GM18909 (cell line): ENCODE measurements around the gene FOSL1.

ENCODE experiments used
- ATAC-seq: cut with Tn5 transposase; IDR thresholded peaks from one replicate; pipeline ENCODE4 v1.9.1; 2021; ENCODE audit warnings: mild to moderate bottlenecking; ENCODE audit not compliant: unreplicated experiment, poor library complexity

Gene FOSL1

DNA sequence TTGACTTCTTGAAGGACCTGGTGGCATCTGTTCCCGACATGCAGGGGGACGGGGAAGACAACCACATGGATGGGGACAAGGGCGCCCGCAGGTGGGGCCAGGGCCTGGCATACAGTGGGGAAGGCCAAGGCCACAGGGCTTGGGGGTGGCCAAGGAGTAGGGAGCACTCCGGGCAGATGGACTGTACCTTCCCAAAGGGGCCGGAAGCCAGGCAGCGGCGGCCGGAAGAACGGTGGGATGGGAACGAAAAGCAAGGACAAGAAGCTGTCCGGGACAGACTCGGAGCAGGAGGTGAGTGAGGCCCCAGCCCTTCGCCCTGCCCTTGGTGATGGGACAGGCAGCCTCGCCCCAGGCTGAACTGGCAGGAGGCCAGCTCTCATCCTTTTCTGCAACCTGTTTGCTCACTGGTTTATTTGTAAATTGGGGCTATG, 20.2 kb upstream of the FOSL1 start:
- no peak for ATAC-seq

DNA sequence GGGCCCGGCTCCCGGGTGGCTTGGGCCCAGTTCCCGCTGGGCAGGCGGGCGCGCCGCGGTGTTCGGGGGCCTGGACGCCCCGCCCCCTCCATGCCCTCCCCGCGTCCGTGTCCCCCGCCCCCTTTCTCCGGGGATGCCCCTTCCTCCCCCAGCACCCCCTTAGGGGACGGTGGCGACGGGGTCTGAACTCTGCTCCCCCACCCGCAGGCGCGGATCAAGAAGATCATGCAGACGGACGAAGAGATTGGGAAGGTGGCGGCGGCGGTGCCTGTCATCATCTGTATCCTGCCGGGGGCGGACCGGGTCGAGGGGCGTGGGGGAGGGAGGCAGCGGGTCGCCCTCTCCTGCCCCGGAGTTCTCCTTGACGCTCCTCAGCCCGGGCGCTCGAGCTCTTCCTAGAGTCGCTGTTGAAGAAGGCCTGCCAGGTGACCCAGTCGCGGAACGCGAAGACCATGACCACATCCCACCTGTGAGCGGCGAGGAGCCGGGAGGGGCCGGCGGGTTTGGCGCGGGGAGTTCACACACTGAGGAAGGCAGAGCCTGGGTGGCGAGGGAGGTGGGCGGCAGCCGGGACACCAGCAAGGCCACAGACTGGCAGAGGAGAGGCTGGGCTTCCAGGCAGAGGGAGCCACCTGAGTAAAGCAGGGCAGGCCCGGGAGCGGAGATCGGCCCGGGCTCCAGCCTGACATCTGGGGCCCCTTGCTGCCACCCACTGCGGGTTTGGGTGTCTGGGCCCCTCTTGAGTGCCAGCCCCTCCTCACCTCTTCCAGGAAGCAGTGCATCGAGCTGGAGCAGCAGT, 19.6 kb upstream of the FOSL1 start:
- ATAC-seq, result peak; percentile 44

- peak; percentile 83 for ATAC-seq
Measured at GRCh38 chr11:65919141-65919572, 19.0 kb upstream of the FOSL1 start, which contains the start of gene DRAP1. Gene DRAP1, plus strand, starts transcription at chr11:65919426. Its CDS starts 76 bp downstream, at chr11:65919502.

GRCh38 chr11:65918211-65919140, 18.3 kb upstream of the FOSL1 start, which contains the start of gene C11orf68:
Gene C11orf68, minus strand, starts transcription at chr11:65919062. Its CDS starts 31 bp downstream, at chr11:65919031.
- ATAC-seq, result peak; percentile 41

- no peak for ATAC-seq
Measured at GRCh38 chr11:65917434-65918210, 17.4 kb upstream of the FOSL1 start.

DNA sequence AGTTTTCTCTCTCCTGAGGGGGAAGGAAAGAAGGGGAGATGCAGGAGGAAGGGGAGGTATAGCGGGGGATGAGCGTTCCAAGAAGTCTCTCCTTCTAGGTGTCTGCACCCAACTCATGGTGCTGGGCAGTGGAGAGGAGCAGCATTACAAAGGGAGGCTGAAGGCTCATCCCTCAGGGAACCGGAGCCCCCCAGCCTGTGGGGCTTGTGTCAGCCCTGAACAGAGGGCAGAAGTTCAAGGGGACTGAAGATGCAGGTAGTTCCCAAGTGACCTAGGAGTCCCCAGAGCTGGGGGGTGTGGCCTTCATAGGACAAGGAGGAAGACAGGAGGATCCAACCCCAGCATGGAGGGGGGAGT, 16.9 kb upstream of the FOSL1 start:
- ATAC-seq, result no peak

DNA sequence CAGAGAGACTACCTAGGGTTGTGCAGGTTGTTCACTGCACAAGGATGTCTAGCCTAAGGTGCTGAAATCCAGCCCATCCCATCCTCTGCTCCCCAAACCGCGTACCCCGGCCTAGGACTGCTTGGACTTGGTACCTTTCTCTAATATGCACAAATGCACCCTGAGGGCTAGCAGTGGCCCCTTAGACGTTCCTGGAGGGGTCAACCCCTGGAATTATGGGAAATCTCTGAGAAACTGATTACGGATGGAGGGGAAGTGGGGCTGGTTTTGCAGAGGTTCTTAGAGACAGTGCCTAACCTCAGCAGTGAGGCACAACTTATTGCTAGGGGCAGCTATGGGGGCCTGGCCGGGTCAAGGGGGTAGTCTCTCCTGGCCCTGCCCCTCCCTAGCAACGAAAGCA, 16.2 kb upstream of the FOSL1 start:
- ATAC-seq, result no peak

- no peak for ATAC-seq
Measured at GRCh38 chr11:65915821-65916251, 15.6 kb upstream of the FOSL1 start.

GRCh38 chr11:65915101-65915820, 15.1 kb upstream of the FOSL1 start:
- ATAC-seq, result no peak

GRCh38 chr11:65912845-65913244, 12.7 kb upstream of the FOSL1 start:
- ATAC-seq, result no peak

- no peak for ATAC-seq
Measured at GRCh38 chr11:65911682-65912568, 11.7 kb upstream of the FOSL1 start.

DNA sequence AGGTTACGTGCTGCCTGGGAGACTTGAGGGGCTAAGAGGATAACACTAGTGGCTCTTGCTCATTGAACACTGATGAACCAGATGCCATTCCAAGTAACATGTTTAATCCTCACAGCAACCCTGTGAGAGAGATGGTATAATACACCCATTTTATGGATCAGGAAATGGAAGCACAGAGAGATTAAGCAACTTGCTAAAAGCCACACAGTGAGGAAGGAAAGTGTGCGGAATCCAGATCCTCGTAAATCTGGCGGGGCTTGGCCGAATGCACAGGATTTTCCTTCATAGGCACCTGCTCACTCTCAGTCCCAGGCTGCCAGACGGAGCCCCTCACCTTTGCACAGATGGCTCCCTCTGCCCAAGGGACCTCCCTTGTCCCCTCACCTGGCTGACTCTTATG, 7.7 kb upstream of the FOSL1 start:
- no peak for ATAC-seq

DNA sequence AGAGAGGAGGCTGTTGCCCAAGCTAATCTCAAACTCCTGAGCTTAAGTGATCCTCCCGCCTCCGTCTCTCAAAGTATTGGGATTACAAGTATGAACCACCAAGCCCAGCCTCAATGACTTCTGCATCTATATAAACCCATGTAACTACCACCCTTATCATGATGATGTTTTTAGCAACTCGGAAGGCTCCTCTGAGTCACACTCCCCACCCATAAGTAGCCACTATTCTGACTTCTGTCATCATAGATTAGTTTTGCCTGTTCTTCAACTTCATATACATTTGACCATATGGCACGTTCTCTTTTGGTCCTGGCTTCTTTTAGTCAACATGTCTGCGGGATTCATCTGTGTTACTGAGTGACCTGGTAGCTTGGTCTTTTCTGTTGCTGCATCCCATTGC, 6.4 kb upstream of the FOSL1 start:
- no peak for ATAC-seq

DNA sequence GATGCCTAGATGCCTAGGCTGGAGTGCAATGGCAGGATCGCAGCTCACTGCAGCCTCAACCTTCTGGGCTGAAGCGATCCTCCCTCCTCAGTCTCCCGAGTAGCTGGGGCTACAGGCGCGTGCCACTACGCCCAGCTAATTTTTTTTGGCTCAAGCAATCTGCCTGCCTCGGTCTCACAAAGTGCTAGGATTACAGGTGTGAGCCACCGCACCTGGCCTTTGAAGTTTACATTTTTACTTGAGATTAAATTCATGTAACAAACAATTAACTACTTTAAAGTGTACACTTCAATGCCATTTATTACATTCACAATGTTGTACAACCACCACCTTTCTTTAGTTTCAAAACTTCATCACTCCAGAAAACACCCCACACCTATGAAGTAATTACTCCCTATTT, 3.5 kb upstream of the FOSL1 start:
- no peak for ATAC-seq

- no peak for ATAC-seq
Measured at GRCh38 chr11:65903068-65903481, 2.9 kb upstream of the FOSL1 start.

GRCh38 chr11:65900899-65901180, 652 bp upstream of the FOSL1 start:
- ATAC-seq, result no peak

DNA sequence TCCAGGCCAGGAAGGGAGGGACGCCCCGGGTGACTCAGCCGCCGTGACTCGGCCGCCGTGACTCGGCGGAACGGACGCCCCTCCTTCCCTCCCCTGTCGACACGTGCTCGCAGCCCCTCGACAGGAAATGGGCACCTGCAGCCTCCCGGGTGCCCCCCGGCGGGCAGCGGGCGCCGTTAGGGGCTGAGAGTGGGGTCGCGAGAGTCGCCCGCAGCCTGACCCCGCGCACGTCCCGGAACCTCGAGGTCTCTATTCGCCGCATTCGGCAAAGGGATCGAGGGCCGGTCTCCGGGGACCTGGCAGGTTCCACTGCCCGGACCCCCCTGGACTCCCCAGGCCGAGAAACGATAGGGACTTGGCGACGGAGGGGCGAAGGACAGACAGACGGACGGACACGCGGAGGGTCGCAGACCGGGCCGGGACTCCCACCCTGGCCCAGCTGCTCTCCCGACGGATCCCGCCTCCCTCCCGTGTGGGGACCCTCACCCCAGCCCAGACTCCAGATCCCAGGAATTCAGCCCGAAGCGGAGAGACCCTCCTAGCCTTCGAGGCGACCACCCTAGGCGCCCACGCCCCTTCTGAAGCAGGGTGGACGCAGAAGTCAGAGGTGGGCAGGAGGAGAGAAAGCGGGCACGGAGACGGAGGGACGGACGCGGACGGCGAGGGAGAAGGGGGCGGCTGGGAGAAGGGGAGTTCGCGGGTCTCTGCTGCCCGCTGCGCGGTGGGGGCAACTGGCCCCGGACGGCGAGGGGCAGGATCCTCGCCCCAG, 648 bp downstream of the FOSL1 start:
- no peak for ATAC-seq

GRCh38 chr11:65898656-65899355, 1.4 kb downstream of the FOSL1 start:
- no peak for ATAC-seq
